CD14-positive monocyte (primary cell): Measurements from ENCODE around the gene GLCE. TPM values are rescaled to one million over a fixed set of nuclear protein-coding genes. Genes with fewer than 3 reads are reported as not detected.

Experiments used
- DNase-seq, 3 donors: peaks; one replicate each; pipeline ENCODE4 v3.0.0-alpha.2; 2011 to 2022
- H2AFZ ChIP-seq: 2 replicates; pipeline ENCODE4 v1.6.0; 2012; ENCODE audit warnings: mild to moderate bottlenecking, low read depth, low read length, inconsistent platforms; ENCODE audit not compliant: insufficient read depth, poor library complexity, severe bottlenecking
- H3K27ac ChIP-seq, 2 donors: 1 replicate in 1 of 2; 2 replicates in 1 of 2; pipeline ENCODE4 v1.5.1; 2012 to 2013; ENCODE audit warnings: low read length in 2 of 2, control low read depth in 1 of 2, inconsistent platforms in 1 of 2, low read depth in 1 of 2, mild to moderate bottlenecking in 1 of 2
- H3K27me3 ChIP-seq, 2 donors: one replicate each; pipeline versions ENCODE4 v1.6.0 to v1.6.1; 2011 to 2013; ENCODE audit warnings: low read length in 2 of 2; ENCODE audit not compliant: control insufficient read depth in 2 of 2, insufficient read depth in 2 of 2
- H3K36me3 ChIP-seq, 2 donors: replicated peaks in 1 of 2; 1 replicate in 1 of 2; 2 replicates in 1 of 2; pipeline versions ENCODE4 v1.5.1 to v1.6.1; 2012 to 2013; ENCODE audit warnings: low read length in 2 of 2, control low read depth in 1 of 2, inconsistent platforms in 1 of 2, mild to moderate bottlenecking in 1 of 2; ENCODE audit not compliant: insufficient read depth in 2 of 2, control insufficient read depth in 1 of 2
- H3K4me1 ChIP-seq, 2 donors: 1 replicate in 1 of 2; 2 replicates in 1 of 2; pipeline versions ENCODE4 v1.5.1 to v1.6.1; 2012 to 2013; ENCODE audit warnings: low read length in 2 of 2, control low read depth in 1 of 2, inconsistent platforms in 1 of 2, mild to moderate bottlenecking in 1 of 2, moderate library complexity in 1 of 2; ENCODE audit not compliant: insufficient read depth in 2 of 2, control insufficient read depth in 1 of 2
- H3K4me2 ChIP-seq: replicated peaks from 2 replicates; pipeline ENCODE3; 2012; ENCODE audit warnings: low read length, moderate library complexity, mild to moderate bottlenecking; ENCODE audit not compliant: poor library complexity, severe bottlenecking; ENCODE audit errors: extremely low read depth
- H3K4me3 ChIP-seq, 3 experiments: fragments of 200-600 bp in 1 of 3; sonication (generic) in 1 of 3; replicated peaks in 1 of 3; 1 replicate in 2 of 3; 2 replicates in 1 of 3; pipeline ENCODE4 v1.5.1; 2011 to 2013; ENCODE audit warnings: low read length in 3 of 3, mild to moderate bottlenecking in 3 of 3, control low read depth in 2 of 3, low read depth in 2 of 3, inconsistent platforms in 1 of 3, moderate library complexity in 1 of 3
- H3K79me2 ChIP-seq: 2 replicates; pipeline ENCODE4 v1.6.0; 2012; ENCODE audit warnings: mild to moderate bottlenecking, control low read depth, inconsistent platforms, low read length, moderate library complexity; ENCODE audit not compliant: insufficient read depth
- H3K9ac ChIP-seq: 2 replicates; pipeline ENCODE4 v1.6.0; 2017; ENCODE audit warnings: low read length, mild to moderate bottlenecking; ENCODE audit not compliant: insufficient read depth, poor library complexity, severe bottlenecking
- H3K9me3 ChIP-seq, 2 donors: replicated peaks in 1 of 2; 1 replicate in 1 of 2; 2 replicates in 1 of 2; pipeline versions ENCODE4 v1.5.1 to v1.6.1; 2012 to 2013; ENCODE audit warnings: low read length in 2 of 2, control low read depth in 1 of 2; ENCODE audit not compliant: control insufficient read depth in 1 of 2, insufficient read depth in 1 of 2
- H4K20me1 ChIP-seq: 2 replicates; pipeline ENCODE4 v1.6.0; 2012; ENCODE audit warnings: mild to moderate bottlenecking, low read length, control low read depth, moderate library complexity; ENCODE audit not compliant: insufficient read depth
- H3K27ac Mint-ChIP-seq, 7 donors: one replicate each; pipeline ENCODE4 v1.8.0; 2020; ENCODE audit warnings: mild to moderate bottlenecking in 7 of 7, mixed read lengths in 7 of 7, moderate library complexity in 6 of 7, inconsistent platforms in 2 of 7
- H3K27me3 Mint-ChIP-seq, 3 donors: one replicate each; pipeline ENCODE4 v1.8.0; 2021 to 2022; ENCODE audit warnings: low read depth in 3 of 3, mild to moderate bottlenecking in 3 of 3, mixed read lengths in 3 of 3, moderate library complexity in 3 of 3, inconsistent platforms in 1 of 3
- H3K36me3 Mint-ChIP-seq, 2 donors: one replicate each; pipeline ENCODE4 v1.8.0; 2020; ENCODE audit warnings: mixed read lengths in 2 of 2, inconsistent platforms in 1 of 2, mild to moderate bottlenecking in 1 of 2
- H3K4me1 Mint-ChIP-seq: one replicate; pipeline ENCODE4 v1.8.0; 2020; ENCODE audit warnings: mild to moderate bottlenecking, mixed read lengths
- H3K4me3 Mint-ChIP-seq, 2 donors: one replicate each; pipeline ENCODE4 v1.8.0; 2020; ENCODE audit warnings: mild to moderate bottlenecking in 2 of 2, mixed read lengths in 2 of 2, moderate library complexity in 1 of 2
- H3K9me3 Mint-ChIP-seq, 7 donors: one replicate each; pipeline ENCODE4 v1.8.0; 2020 to 2022; ENCODE audit warnings: mixed read lengths in 7 of 7, mild to moderate bottlenecking in 6 of 7, moderate library complexity in 6 of 7, inconsistent platforms in 2 of 7
- WGBS: methylation state at CpG from one replicate; pipeline ENCODE4 v1.1.5; 2013; ENCODE audit warnings: missing lambda C conversion rate; ENCODE audit not compliant: insufficient coverage; 5-methylcytosine and 5-hydroxymethylcytosine counted together
- intact Hi-C, 2 donors: fragments of 100-400 bp; cut with micrococcal nuclease; formaldehyde crosslinking; loops; one replicate each; pipeline versions ENCODE4 v1.15.0 to v1.15.1; 2023
- polyA plus RNA-seq, 3 donors: library from polyadenylated mRNA; depleted of rRNA in 1 of 3; unstranded in 2 of 3; stranded (reverse) in 1 of 3; fragments of 300-500 nt in 2 of 3; fragments of >200 nt in 1 of 3; fragmentation: Illumina TruSeq in 2 of 3; gene quantifications; 1 replicate in 2 of 3; 2 replicates in 1 of 3; pipeline ENCODE4 v1.2.3, GENCODE V29; 2012 to 2021
- TF ChIP-seq, protein P1 (sequence below): fragments of 200-600 bp; IDR thresholded peaks from one replicate; pipeline ENCODE4 v1.8.0; 2022; ENCODE audit warnings: antibody characterized with exemption, mild to moderate bottlenecking

GLCE gene
- polyA plus RNA-seq, 3 donors = 11.0 to 24.3 (median 24.0) TPM

DNA sequence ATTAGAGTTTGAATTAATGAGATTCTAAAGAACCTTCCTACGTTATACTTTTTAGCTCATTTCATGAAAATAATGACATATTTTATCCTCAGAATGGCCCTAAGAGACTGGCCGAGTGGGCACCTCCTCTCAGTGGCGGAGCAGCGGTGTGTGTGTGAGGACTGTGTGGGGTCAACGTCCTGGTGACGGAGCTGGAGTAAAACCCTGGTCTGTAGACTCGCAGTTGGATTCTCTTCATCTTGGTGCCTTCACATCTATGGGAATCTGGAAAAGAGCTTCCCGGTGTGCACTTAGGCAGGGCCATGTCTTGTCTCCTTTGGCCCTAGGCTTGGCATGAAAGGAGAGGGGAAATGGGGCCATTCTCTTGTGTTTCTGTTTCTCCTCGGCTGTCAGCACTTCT, 116.9 kb downstream of the GLCE start:
- Histone ChIP-seq H3K36me3 (no peaks in the 10 kb centered on the region), H3K4me2 (no peak overlapping the region), H3K4me1 (no peaks in the 10 kb centered on the region), H3K9me3 (no peaks in the 10 kb centered on the region), H4K20me1 (no peaks in the 10 kb centered on the region), H3K79me2 (no peaks in the 10 kb centered on the region), H3K27ac (no peak overlapping the region), H3K4me3 (no peak overlapping the region), H3K27me3 (no peaks in the 10 kb centered on the region), H2AFZ (no peak overlapping the region), H3K9ac (no peak overlapping the region)
- Mint-ChIP-seq H3K36me3 (peaks cover 0 to 1% of the 10 kb centered on the region in 2 donors), H3K4me1 (no peaks in the 10 kb centered on the region), H3K27me3 (peaks cover 0 to 8% (median 5%) of the 10 kb centered on the region in 3 donors), H3K27ac (no peak overlapping the region), H3K4me3 (no peak overlapping the region), H3K9me3 (peaks cover 0 to 2% (median 0%) of the 10 kb centered on the region in 7 donors)
- no peak for DNase-seq
- WGBS = 93% methylated on average over 7 of the region's 9 CpGs
- intact Hi-C loops = no loop called here
- TF ChIP-seq, protein P1, sequence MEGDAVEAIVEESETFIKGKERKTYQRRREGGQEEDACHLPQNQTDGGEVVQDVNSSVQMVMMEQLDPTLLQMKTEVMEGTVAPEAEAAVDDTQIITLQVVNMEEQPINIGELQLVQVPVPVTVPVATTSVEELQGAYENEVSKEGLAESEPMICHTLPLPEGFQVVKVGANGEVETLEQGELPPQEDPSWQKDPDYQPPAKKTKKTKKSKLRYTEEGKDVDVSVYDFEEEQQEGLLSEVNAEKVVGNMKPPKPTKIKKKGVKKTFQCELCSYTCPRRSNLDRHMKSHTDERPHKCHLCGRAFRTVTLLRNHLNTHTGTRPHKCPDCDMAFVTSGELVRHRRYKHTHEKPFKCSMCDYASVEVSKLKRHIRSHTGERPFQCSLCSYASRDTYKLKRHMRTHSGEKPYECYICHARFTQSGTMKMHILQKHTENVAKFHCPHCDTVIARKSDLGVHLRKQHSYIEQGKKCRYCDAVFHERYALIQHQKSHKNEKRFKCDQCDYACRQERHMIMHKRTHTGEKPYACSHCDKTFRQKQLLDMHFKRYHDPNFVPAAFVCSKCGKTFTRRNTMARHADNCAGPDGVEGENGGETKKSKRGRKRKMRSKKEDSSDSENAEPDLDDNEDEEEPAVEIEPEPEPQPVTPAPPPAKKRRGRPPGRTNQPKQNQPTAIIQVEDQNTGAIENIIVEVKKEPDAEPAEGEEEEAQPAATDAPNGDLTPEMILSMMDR = no peak

DNA sequence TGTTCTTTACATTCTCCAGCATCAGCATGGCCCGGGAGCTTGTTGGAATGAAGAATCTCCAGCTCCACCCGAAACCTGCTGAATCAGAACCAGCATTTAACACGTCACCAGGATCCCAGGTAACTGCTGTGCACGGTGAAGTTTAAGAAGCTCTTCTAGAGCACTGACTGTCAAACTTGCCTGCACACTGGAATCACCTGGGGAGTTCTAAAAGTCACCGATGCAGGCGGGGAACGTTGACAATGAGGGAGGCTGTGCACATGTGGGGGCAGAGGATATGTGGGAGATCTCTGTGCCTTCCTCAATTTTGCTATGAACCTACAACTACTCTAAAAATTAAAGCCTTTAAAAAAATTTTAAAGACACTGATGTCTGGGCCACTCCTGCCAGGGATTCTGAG, 119.2 kb downstream of the GLCE start:
- intact Hi-C loops = no loop called here
- H3K4me3 Mint-ChIP-seq = no peak overlapping the region
- peaks cover 2 to 8% (median 6%) of the 10 kb centered on the region in 3 donors for H3K27me3 Mint-ChIP-seq
- DNase-seq = no peak
- Histone ChIP-seq H3K36me3 (no peaks in the 10 kb centered on the region), H3K27me3 (no peaks in the 10 kb centered on the region), H3K79me2 (no peaks in the 10 kb centered on the region), H3K4me1 (no peaks in the 10 kb centered on the region), H3K4me2 (no peak overlapping the region), H3K9me3 (no peaks in the 10 kb centered on the region), H2AFZ (no peak overlapping the region), H4K20me1 (no peaks in the 10 kb centered on the region), H3K27ac (no peak overlapping the region), H3K4me3 (no peak overlapping the region), H3K9ac (no peak overlapping the region)
- H3K9me3 Mint-ChIP-seq = peaks cover 0 to 2% (median 0%) of the 10 kb centered on the region in 7 donors
- H3K27ac Mint-ChIP-seq = no peak overlapping the region
- 89% methylated on average over 4 of the region's 7 CpGs for WGBS
- TF ChIP-seq, protein P1 = no peak
- no peaks in the 10 kb centered on the region for H3K36me3 Mint-ChIP-seq
- no peaks in the 10 kb centered on the region for H3K4me1 Mint-ChIP-seq
